Ovary (tissue), 3 donors: ENCODE results near the gene TRIP12.
"Not testable (repeated sequence)": the region's sequence is repeated elsewhere in the genome, so short reads cannot be mapped to it uniquely, and the experiment has no call there.

Experiments used
- CTCF ChIP-seq, 3 donors: fragments of 450-650 bp in 2 of 3; fragments of 200-600 bp in 1 of 3; IDR thresholded peaks; one replicate each; pipeline versions ENCODE4 v1.5.1 to v1.8.0; 2016 to 2022; ENCODE audit warnings: antibody characterized with exemption in 3 of 3, mild to moderate bottlenecking in 1 of 3
- EP300 ChIP-seq: sonication (generic); formaldehyde crosslinking; IDR thresholded peaks from one replicate; pipeline ENCODE4 v1.6.1; 2017; ENCODE audit warnings: antibody characterized with exemption
- POLR2A ChIP-seq: fragments of 450-650 bp; IDR thresholded peaks from one replicate; pipeline ENCODE4 v1.6.1; 2017; ENCODE audit warnings: antibody characterized with exemption, mild to moderate bottlenecking, moderate library complexity
- donor health status: DM: no; HTN: no; CAD: no.

- TF ChIP-seq CTCF (IDR thresholded peaks at IDR 0.05); POLR2A; EP300: not testable (repeated sequence)
Measured at GRCh38 chr2:229723192-229723591, 198.6 kb downstream of the TRIP12 start.
